GM21423 (cell line): ENCODE results near the gene FOXO6.

Experiments used
- ATAC-seq: cut with Tn5 transposase; IDR thresholded peaks from one replicate; pipeline ENCODE4 v1.9.1; 2021; ENCODE audit warnings: mild to moderate bottlenecking, moderate library complexity; ENCODE audit not compliant: unreplicated experiment

FOXO6 gene

DNA sequence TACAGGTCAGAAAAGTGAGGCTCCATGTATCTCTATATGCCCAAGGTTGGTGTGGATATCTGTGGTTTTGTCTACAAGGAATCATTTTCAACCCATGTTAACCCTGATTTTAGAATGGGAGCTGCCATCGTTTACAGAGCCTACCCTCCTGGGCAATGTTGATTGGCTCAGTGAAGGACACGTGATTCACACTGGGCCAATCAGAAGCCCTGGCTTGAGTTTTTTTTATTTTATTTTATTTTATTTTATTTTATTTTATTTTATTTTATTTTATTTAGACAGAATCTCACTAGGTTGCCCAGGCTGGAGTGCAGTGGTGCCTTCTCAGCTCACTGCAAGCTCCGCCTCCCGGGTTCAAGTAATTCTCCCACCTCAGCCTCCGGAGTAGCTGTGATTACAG is 35.8 kb downstream of the FOXO6 start:
- no peak for ATAC-seq

DNA sequence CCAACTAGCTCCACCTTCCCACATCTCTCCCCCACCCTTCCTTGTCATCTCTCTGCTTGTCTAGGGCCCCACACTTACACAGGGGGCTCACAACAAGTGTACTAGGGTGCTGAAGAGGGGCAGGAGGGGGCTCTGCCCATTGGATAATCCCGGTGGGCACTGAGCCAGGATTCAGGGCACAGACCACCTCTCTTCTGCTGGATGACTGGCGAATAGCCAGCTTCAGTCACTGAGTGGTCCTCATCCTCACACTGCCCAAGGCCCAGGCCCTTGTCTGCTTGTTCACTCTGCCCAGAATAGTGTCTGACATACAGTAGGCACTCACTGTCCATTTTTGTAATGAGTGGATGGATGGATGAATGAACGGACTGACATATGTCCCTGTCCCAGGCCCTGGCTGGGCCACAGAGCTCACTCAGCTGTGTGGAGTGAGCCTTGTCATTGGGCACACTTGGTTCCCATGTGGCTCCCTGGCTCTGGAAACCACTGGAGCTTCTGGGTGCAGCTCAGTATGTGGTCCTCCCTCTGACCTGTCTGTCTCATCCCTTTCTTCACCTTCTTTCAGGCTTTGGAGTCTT is 36.6 kb downstream of the FOXO6 start:
- no peak for ATAC-seq

DNA sequence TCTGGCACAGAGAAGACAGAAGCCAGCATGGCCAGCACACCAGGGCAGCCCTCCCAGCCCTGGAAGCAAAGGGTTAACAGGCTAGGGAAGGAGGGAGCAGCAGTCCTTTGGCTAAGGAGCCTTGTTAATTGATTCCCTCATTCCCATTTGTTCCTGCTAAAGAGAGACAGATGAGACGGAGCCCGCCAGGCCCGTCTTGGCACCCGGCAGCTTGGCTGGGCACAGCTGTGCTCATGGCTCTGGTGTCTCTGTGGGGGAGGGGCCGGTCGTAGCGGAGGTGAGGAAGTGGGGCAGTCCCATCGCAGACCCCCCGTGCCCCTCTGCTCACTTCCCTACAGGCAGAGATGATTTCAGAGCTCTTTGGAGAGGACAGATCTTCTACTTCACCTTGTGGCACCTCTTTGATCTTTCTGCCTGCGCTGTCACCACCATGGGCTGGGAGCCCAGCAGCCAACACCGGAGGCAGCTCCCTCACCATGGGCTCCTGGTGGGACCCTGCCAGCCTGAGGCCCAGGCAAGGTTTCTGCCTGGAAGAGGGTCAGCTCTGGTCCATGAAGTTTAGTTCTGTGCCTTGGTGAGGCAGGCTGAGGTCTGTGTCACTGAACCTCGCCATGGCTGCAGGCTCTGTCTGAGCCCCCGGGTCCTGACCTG is 38.0 kb downstream of the FOXO6 start:
- no peak for ATAC-seq

DNA sequence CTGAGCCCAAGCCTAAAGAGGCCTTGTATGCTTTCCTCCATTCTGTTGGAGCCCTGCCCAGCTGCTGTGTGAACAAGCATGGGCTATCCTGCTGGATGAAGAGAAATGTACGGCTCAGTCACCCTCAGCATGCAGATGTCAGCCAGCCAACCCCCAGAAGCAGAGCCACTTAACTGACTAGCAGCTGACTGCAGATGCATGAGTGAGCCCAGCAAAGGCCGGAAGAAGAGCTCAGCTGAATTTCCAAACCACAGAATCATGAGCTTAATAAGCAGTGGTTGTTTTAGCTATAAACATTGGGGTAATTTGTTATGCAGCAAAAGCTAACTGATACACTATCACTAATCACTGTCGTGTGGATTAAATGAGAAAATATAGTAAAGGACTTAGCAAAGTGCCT is 39.0 kb downstream of the FOXO6 start:
- no peak for ATAC-seq

DNA sequence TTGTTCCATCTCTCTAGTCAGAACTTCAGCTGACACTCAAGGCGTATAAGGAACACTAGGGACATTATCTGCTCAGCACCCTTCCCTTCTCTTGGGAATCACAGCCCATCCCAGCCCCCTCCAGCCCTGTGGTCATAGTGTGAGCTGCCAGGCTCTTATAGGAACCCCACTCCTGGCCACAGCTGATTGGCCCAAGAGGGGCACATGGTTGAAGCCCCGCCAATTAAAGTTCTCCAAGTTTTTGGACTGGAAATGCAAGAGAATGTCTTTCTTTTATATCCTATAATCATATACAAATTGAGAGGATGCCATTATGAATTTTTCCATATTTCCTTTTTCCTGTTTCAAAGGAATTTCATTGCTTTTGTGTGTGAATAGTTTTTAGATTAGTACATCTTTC is 40.7 kb downstream of the FOXO6 start:
- no peak for ATAC-seq

DNA sequence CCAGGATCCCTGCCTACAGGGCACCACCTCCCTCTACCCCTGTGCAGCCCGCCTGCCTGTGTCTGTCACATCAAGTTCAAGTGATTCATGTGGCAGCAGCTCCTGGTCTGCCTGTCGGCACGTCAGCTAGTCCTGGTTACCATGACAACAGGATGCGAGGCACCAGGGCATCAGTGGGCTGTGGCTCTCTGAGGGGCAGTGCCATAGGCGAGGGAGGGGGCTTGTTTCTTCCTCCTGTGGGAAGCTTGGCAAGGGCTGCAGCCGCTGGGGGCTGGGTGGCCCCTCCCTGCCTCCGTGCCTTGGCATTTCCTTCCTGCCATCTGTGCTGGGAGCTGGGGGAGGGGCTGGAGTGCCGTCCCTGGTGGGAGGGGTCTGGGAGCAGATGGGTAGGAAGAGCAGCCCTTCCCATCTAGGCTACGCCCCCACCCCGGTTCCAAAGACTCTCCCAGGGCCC is 43.1 kb downstream of the FOXO6 start:
- ATAC-seq, result no peak

DNA sequence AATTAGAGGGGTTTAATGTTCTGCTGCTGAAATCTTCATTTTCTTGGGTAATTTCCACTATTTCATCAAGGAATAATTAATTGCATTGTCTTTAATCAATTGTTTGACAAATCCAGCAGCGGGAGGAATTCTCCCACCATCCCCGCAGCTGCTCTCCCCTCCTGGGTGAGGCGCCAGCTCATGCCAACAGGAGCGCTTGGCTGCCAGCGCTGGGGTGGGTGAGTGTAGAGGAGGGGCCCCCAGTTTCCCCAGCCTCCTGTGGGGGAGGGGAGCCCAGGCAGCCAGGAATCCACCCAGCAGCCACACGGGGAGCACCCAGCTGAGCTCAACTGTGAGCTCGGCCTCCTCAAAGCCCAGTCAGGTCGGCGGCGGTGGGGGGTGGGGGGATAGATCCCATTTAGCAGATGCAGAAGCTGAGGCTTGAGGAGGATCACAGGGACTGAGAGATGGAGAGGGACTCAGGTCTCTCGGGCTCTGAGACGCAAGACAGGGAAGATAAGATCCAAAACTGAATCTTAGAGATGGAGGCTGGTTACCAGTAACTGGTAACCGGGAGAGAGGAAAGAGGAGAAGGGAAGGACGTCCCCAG is 46.5 kb downstream of the FOXO6 start:
- ATAC-seq, result no peak

DNA sequence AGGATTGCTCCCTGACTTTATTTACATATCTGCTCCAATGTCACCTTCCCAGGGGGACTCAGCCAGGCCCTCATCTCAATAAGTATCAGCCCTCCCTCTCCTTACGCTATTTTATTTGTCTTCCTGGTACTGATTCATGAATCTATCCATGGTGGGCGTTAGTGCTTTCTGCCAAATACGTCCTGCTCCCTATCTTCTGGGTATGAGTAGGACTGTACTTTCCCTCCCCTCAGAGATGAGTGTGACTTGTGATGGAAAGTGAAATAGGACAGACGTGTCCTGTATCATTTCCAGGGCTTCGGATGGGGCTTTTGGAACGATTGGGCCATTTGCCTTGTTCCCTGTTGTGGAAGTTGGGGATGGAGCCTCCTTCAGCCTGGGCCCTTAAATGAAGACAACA is 47.5 kb downstream of the FOXO6 start:
- no peak for ATAC-seq

DNA sequence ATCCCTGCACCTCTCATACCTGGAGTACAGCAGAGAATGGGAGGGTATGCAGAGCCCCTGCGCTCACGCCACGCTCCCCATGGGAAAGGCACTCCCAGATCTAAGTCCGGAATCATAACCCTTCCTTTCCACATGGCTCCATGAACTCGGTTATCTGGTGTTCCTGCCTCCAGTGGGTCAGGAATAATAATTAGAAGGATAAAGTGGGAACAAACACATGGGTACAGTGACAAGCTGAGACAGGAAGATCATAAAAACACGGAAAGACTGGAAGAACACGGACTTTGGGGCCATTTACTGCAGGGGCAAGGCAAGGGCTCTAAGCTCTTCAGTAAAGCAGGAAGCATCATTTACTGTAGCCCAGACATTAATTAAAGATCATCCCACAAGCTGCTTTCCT is 48.6 kb downstream of the FOXO6 start:
- no peak for ATAC-seq

DNA sequence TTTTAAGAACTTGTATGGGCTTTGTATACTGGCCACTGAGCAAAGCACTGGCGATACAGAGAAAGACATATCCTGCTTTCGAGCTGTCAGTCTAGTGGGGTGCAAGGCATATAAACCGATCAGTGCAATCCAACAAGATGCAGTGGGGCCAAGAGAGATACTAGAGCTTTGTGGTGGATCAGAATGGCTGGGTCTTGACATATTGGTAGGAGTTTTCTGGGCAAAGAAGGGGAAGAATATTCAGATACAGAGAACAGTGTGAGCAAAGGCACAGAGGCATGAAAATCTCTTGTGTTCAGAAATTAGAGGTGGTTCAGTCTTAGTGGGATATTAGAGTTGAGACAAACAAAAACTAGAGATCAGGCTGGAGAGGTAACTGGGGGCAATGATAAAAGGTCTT is 49.2 kb downstream of the FOXO6 start:
- ATAC-seq, result no peak

DNA sequence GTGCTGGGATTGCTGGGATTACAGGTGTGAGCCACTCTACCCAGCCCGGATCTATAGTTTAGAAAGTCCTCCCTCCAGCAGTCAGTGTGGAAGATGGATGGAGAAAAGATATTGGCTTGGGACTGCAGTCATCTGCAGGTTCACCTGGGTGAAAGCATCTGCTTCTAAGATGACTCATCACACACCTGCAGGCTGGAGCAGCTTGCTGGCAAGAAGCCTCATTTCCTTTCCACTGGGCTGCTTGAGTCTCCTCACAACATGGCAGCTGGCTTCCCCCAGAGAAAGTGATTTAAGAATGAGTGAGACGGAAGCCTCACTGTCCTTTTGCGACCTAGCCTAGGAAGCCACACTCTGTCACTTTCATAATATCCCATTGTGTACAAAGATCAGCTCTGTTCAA is 50.0 kb downstream of the FOXO6 start:
- no peak for ATAC-seq

DNA sequence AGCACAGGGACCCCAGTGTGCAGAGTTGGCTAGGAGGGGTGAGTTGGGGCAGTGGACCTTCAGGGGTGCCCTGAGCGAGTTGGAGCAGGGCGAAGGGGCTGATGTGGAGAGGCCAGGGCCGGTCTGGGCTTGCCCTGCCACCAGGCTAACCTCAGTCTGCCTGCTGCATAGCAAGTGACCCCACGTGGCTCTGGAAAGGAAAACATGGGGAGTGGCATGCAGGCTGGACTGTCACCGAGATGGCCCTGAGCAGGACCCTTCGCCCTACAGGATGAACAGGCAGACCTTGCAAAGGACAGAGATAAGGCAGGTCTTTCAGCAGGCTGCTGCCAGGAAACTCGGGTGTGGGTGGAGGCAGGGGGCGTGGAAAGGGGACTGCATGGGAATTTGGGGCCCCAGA is 51.5 kb downstream of the FOXO6 start:
- ATAC-seq, result no peak

DNA sequence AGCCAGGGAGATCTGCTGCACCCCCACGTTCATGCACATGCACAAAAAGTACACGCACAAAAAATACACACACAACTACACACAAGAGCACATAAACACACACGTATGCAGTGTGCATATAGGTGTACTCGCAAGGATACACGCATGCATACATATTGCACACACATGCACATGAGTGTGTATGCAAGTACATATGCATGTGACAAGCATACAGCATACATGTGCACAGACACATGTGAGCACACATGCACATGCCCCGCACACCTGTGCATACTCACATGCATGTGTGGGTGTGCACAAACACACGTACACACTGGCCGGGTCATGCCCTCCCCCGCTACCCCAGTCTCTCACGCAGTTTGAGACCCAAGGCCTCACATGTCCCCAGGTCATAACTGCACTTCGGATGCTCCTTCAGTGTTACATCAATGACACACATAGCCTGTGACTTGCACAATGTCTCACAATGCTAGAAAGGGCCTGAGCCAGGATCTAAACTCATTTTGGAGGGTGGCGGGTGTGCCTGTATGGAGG is 52.6 kb downstream of the FOXO6 start:
- no peak for ATAC-seq

DNA sequence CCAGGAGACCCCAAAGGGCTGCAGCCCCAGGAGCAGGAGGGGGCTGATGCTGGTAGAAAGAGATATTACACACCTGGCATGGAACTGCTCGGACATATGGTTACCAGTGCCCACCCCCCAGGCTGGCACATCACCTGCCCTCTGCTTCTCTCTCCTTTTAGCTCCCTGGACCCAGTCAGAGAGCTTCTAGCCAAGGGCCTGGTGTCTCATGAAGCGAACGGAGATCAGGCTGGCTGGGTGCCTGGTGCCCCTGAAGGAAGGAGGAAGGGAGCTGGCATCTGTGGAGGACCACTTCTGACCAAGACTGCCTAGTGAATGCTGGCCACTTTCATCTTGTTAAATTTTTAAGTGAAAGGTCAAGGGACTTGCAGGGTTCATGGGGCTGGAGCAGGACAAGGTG is 53.1 kb downstream of the FOXO6 start:
- no peak for ATAC-seq

DNA sequence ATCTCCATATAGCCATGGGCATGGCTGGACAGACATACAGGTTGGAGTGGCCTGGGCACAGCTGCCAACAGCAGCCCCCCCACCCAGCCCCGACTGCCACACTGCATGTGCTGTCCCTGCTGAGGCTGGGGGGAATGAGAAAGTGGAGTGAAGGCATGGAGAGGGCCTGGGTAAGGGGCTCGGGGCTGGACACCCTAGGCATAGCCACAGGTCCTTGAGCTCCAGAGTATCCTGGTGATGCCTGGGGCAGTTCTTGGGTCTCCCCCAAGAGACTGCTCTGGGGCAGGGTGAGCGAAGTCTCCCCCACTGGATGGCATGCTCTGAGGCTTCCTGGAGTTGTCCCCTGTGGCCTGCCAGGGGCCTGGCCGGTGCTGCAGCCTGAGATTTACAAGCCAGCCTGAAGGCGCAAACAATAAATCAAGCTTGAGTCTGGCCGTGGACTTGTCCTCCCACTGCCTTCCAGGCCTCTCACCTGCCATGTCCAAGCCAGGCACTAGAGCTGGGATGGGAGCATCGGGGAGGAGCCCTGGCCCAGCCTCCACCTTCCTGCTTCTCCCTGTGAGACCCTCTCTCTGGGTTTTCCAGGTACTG is 53.6 kb downstream of the FOXO6 start:
- ATAC-seq, result no peak

DNA sequence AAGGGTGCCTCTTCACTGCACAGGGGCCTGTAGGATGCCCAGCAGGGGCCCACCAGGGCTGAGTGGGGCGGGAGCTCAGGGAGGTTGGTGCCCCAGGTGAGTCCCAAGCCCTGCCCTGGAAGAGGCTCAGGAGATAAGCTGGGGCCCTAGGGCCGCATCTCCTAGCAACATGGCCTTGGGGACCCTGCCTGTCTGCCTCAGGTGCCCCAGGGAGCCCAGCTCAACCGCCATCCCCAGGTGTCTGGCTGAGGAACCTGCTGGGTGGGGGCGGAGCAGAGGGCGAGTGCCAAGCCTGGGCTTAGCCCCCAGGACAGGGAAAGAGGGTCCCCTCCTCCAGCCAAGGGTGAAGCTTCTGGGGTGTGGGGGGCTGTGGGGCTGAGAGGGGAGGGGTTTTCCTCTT is 54.8 kb downstream of the FOXO6 start:
- ATAC-seq, result no peak

DNA sequence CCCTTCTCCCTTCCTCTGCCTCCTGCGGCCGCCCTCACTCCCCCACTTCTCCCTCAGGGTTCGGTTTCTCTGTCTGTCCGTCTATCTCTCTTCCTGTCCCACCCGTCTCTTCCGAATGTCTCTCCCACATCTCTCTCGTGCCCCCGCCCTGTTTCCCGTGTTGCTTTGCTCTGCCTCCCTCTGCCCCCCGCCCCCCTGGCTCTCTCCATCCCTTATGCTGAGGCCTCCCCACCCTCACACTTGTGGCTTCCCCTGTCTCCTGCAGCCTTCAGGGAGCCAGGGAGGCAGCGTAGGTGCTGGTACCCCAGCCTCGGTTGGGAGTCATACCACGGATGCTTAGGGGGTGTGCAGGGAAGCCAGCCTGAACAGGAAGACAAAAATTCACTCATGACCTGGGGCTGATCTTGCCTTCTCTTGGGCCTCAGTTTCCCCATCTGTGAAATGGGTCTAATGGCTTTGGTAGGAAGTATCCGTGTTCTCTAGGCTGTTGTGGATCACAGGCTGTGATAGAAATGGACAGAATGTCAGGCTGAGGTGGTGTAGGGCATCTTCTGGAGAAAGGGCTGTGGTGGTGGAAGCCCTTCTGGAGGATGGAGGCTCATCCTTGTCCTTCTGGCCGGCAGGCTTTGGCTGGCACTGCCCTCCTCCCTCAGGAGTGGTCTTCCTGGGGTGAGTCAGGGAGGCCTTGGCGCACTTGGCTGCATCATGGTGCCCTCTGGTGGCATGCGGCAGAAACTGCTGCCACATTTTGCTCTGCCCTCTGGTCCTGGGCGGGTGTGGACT is 55.5 kb downstream of the FOXO6 start:
- ATAC-seq, result no peak

DNA sequence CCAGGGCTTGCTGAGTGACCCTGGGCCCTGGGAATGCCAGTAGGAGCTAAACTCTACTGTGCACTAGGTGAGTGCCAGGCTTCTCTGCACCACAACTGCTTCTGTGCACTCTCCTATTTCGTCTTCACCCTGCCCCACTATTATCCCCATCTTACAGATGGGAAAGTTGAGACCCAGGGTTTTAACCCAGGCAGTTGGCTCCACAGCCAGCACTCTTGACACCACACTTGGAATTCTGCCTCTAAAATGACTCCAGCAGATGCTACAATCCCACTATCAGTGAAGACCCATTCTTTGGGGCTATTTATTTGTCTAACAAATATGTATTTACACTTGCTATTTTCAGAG is 56.1 kb downstream of the FOXO6 start:
- ATAC-seq, result no peak

DNA sequence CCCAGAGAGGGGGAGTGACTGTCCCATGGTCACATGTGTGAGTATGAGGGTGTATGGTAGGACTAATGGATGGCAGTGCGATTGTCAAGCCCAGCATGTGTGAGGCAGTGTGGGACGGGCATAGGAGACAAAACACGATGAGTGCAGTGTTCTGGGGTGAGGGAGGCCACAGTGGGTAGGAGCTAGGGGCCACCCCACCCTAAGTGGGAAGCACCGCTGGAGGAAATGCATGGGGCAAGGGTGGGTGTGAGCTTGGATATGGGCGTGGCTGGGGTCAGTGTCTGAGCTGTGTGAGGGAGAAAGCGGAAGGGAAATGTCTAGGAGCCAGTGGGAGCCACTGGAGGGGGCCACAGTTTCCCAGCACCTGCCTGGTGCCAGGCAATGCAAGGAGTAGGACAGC is 56.5 kb downstream of the FOXO6 start:
- no peak for ATAC-seq

DNA sequence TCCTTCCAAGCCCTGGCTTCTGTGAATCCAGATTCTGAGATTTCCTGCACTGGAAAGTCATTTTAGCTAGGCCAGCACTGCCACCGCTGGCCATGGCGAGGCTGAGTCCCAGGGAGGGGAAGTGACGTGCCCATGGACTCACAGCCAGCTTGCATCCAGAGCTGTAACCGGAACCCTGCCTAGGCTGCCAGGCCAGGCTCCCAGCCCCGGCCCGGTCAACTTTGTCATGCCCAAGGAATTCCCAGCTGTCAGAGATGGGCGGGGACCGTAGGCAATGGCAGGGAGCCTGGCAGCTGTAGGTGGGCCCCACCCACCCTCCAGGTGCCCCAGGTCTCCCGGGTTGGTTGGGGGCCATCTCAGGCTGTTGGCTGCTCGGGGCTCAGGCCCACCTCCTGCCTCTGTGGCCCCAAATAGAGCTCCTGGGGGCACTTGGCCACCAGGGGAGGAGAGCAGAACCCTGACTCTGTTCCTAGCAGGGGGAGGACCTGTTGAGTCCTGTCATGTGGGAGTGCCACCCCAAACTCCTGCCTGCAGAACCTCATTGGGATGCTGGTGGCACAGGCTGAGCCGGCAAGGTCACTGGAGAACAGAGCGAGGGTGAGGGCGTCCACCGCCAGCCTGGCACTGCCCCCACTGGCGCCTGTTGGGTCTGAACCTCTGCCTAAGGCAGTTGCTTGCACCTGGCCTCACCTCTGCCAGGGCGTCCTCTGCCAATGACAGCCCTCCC is 57.8 kb downstream of the FOXO6 start:
- ATAC-seq, result no peak
